HepG2 (cell line): ENCODE data around the gene BPIFB6. TPM values are rescaled to one million over a fixed set of nuclear protein-coding genes. Genes with fewer than 3 reads are reported as not detected.

Experiments used
- ATAC-seq: fragments of 200-7000 bp; cut with Tn5 transposase; 3 replicates; pipeline ENCODE4 v1.9.1; 2020; ENCODE audit warnings: mild to moderate bottlenecking, moderate library complexity
- BruUV-seq: library from RNA; stranded (reverse); fragments of 400-500 nt; replicated peaks from 2 replicates; lab custom pipeline; 2021; lab: Mats Ljungman, UMichigan
- CTCF ChIA-PET: fragments of 300-600 bp; formaldehyde crosslinking; extraction: SDS; loops from one replicate; lab custom pipeline; 2021; ENCODE audit warnings: low total read pairs, inconsistent platforms, low intra/inter-chr PET ratio; lab: Yijun Ruan, JAX
- POLR2A ChIA-PET: fragments of 350-600 bp; sonication (Branson Sonifier 250); formaldehyde crosslinking; loops from one replicate; lab custom pipeline; 2020; ENCODE audit warnings: antibody characterized with exemption, inconsistent platforms; lab: Yijun Ruan, JAX
- DNase-seq: peaks from one replicate; pipeline ENCODE4 v3.0.0-alpha.2; 2015; ENCODE audit warnings: low spot score
- FAIRE-seq: peaks from 3 replicates; lab custom pipeline; 2011; peaks lifted over from hg19 to GRCh38; lab: Jason Lieb, UNC
- H2AFZ ChIP-seq: one replicate; pipeline ENCODE4 v1.6.1; 2011; ENCODE audit warnings: low read length, inconsistent platforms
- H3K27ac ChIP-seq: fragments of 300-600 bp; 3 replicates; pipeline ENCODE4 v1.8.0; 2011; ENCODE audit warnings: mixed run types, mild to moderate bottlenecking, mixed read lengths, low read length, inconsistent platforms; ENCODE audit not compliant: insufficient read depth; ENCODE audit errors: extremely low read length
- H3K27me3 ChIP-seq, 2 experiments: fragments of 200-600 bp in 1 of 2; 2 replicates in 1 of 2; 3 replicates in 1 of 2; pipeline versions ENCODE4 v1.6.0 to v1.8.0; 2011; ENCODE audit warnings: low read length in 2 of 2, mild to moderate bottlenecking in 2 of 2, moderate library complexity in 2 of 2, inconsistent platforms in 1 of 2; ENCODE audit not compliant: insufficient read depth in 2 of 2, control insufficient read depth in 1 of 2
- H3K36me3 ChIP-seq, 2 experiments: fragments of 200-600 bp in 1 of 2; replicated peaks in 1 of 2; 2 replicates in 1 of 2; 3 replicates in 1 of 2; pipeline versions ENCODE4 v1.5.1 to v1.8.0; 2011; ENCODE audit warnings: low read length in 2 of 2, inconsistent platforms in 1 of 2; ENCODE audit not compliant: insufficient read depth in 2 of 2, control insufficient read depth in 1 of 2
- H3K4me1 ChIP-seq: 2 replicates; pipeline ENCODE4 v1.5.1; 2012; ENCODE audit warnings: low read length, inconsistent platforms; ENCODE audit not compliant: insufficient read depth
- H3K4me2 ChIP-seq: 2 replicates; pipeline ENCODE4 v1.6.0; 2011; ENCODE audit warnings: low read depth, low read length, inconsistent platforms
- H3K4me3 ChIP-seq, 3 experiments: fragments of 200-600 bp in 1 of 3; sonication (generic), shearing (Covaris generic) in 1 of 3; replicated peaks in 1 of 3; 2 replicates each; pipeline ENCODE4 v1.5.1; 2011 to 2016; ENCODE audit warnings: low read length in 3 of 3, inconsistent platforms in 2 of 3, low read depth in 2 of 3, mild to moderate bottlenecking in 2 of 3, control low read depth in 1 of 3, mixed read lengths in 1 of 3; ENCODE audit not compliant: insufficient read depth in 1 of 3
- H3K79me2 ChIP-seq: one replicate; pipeline ENCODE4 v1.6.1; 2011; ENCODE audit warnings: low read length, inconsistent platforms; ENCODE audit not compliant: insufficient read depth
- H3K9ac ChIP-seq: 2 replicates; pipeline ENCODE4 v1.6.0; 2011; ENCODE audit warnings: mild to moderate bottlenecking, low read depth, low read length, inconsistent platforms; ENCODE audit not compliant: insufficient read depth
- H3K9me3 ChIP-seq: 2 replicates; pipeline ENCODE4 v1.5.1; 2012; ENCODE audit warnings: mild to moderate bottlenecking, low read length
- H4K20me1 ChIP-seq: 2 replicates; pipeline ENCODE4 v1.6.0; 2011; ENCODE audit warnings: inconsistent platforms, mild to moderate bottlenecking, low read length, moderate library complexity; ENCODE audit not compliant: insufficient read depth
- CEBPG ChIP-seq: IDR thresholded peaks from 2 replicates; pipeline ENCODE4 v1.6.1; 2016
- FOXA1 ChIP-seq, 2 experiments: fragments of 450-650 bp in 1 of 2; sonication (generic) in 1 of 2; formaldehyde crosslinking in 1 of 2; IDR thresholded peaks; 2 replicates each; pipeline versions ENCODE4 v1.4.0 to v1.6.1; 2016 to 2020; ENCODE audit warnings: missing genetic modification reagents in 1 of 2
- FOXK1 ChIP-seq: sonication (generic); formaldehyde crosslinking; IDR thresholded peaks from 2 replicates; pipeline ENCODE4 v1.4.0; 2020; ENCODE audit warnings: low read depth, missing genetic modification reagents, borderline replicate concordance
- HNRNPL ChIP-seq: fragments of 200-400 bp; formaldehyde crosslinking; IDR thresholded peaks from 2 replicates; pipeline ENCODE4 v1.6.1; 2017; ENCODE audit warnings: mild to moderate bottlenecking, low read depth, low read length
- POLR2G ChIP-seq: fragments of 200-400 bp; formaldehyde crosslinking; IDR thresholded peaks from 2 replicates; pipeline ENCODE4 v1.6.1; 2018; ENCODE audit warnings: mild to moderate bottlenecking, low read depth, low read length, moderate library complexity
- SMAD9 ChIP-seq: sonication (generic); formaldehyde crosslinking; IDR thresholded peaks from 2 replicates; pipeline ENCODE4 v1.5.1; 2020; ENCODE audit warnings: mild to moderate bottlenecking, missing genetic modification reagents
- SOX13 ChIP-seq, 3 experiments: fragments of 450-650 bp in 1 of 3; sonication (generic) in 1 of 3; formaldehyde crosslinking in 1 of 3; IDR thresholded peaks in 2 of 3; conservative IDR thresholded peaks in 1 of 3; 2 replicates each; pipeline versions ENCODE4 v1.5.0 to v1.6.1; 2016 to 2020; ENCODE audit warnings: antibody characterized with exemption in 1 of 3, mild to moderate bottlenecking in 1 of 3, missing compliant biosample characterization in 1 of 3, missing genetic modification reagents in 1 of 3, moderate library complexity in 1 of 3
- SP2 ChIP-seq: sonication (generic); formaldehyde crosslinking; IDR thresholded peaks from 2 replicates; pipeline ENCODE4 v1.5.1; 2020; ENCODE audit warnings: mild to moderate bottlenecking, missing genetic modification reagents
- ZKSCAN1 ChIP-seq: fragments of 150-350 bp; IDR thresholded peaks from 2 replicates; pipeline ENCODE4 v1.6.1; 2014; ENCODE audit warnings: low read length
- ZNF619 ChIP-seq: sonication (generic); formaldehyde crosslinking; IDR thresholded peaks from 2 replicates; pipeline ENCODE4 v1.4.0; 2020; ENCODE audit warnings: mild to moderate bottlenecking, missing genetic modification reagents
- ZNF629 ChIP-seq: sonication (generic); formaldehyde crosslinking; conservative IDR thresholded peaks from 2 replicates; pipeline ENCODE4 v1.5.0; 2020; ENCODE audit warnings: missing genetic modification reagents
- WGBS: methylation state at CpG from one replicate; pipeline ENCODE4 v1.1.6; 2017; ENCODE audit warnings: low lambda C conversion rate; 5-methylcytosine and 5-hydroxymethylcytosine counted together
- in situ Hi-C: cut with HindIII; loops from 2 replicates; pipeline ENCODE4 v1.10.0; 2017; ENCODE audit warnings: low pct_unique_long_range_greater_than_20kb; ENCODE audit not compliant: extremely low pct_ligation_motif_present
- intact Hi-C: fragments of 100-400 bp; cut with micrococcal nuclease; formaldehyde crosslinking; loops from one replicate; pipeline ENCODE4 v1.10.0; 2022; ENCODE audit not compliant: unreplicated experiment
- polyA plus RNA-seq, 8 experiments: library from polyadenylated mRNA; depleted of rRNA in 3 of 8; stranded (reverse) in 7 of 8; unstranded in 1 of 8; fragments of >200 nt; fragmentation: Illumina TruSeq in 4 of 8; extraction: Trizol in 4 of 8; gene quantifications; 2 replicates each; pipeline versions ENCODE4 v1.2.1 to v1.2.3, GENCODE V29; 2011 to 2016; ENCODE audit warnings: low read depth in 4 of 8, missing spikeins in 1 of 8, mixed read lengths in 1 of 8; ENCODE audit not compliant: insufficient read depth in 1 of 8
- total RNA-seq, 5 experiments: library from RNA; depleted of rRNA; stranded (reverse); fragments of >200 nt; fragmentation: Illumina TruSeq; extraction: Trizol; gene quantifications; 2 replicates each; pipeline ENCODE4 v1.2.3, GENCODE V29; 2016; ENCODE audit warnings: low read depth in 1 of 5
- TF ChIP-seq, protein P1 (sequence below): sonication (generic); formaldehyde crosslinking; IDR thresholded peaks from 2 replicates; pipeline ENCODE4 v1.4.0; 2020; ENCODE audit warnings: missing genetic modification reagents
- TF ChIP-seq, protein P2 (sequence below): sonication (generic); formaldehyde crosslinking; IDR thresholded peaks from 2 replicates; pipeline ENCODE4 v1.5.0; 2020; ENCODE audit warnings: mild to moderate bottlenecking, missing genetic modification reagents, moderate library complexity
- TF ChIP-seq, protein P3 (sequence below): sonication (generic); formaldehyde crosslinking; IDR thresholded peaks from 2 replicates; pipeline ENCODE4 v1.9.0; 2021; ENCODE audit warnings: missing genetic modification reagents, mild to moderate bottlenecking, borderline replicate concordance
- TF ChIP-seq, protein P4 (sequence below): sonication (generic); formaldehyde crosslinking; conservative IDR thresholded peaks from 2 replicates; pipeline ENCODE4 v1.8.0; 2022; ENCODE audit warnings: missing genetic modification reagents

Gene BPIFB6
- total and polyA plus RNA-seq, 2 of the 13 experiments (the other 11 are each of a cell fraction or from before 2014, with no cell fraction given), result 0.13 to 1.7 TPM

DNA sequence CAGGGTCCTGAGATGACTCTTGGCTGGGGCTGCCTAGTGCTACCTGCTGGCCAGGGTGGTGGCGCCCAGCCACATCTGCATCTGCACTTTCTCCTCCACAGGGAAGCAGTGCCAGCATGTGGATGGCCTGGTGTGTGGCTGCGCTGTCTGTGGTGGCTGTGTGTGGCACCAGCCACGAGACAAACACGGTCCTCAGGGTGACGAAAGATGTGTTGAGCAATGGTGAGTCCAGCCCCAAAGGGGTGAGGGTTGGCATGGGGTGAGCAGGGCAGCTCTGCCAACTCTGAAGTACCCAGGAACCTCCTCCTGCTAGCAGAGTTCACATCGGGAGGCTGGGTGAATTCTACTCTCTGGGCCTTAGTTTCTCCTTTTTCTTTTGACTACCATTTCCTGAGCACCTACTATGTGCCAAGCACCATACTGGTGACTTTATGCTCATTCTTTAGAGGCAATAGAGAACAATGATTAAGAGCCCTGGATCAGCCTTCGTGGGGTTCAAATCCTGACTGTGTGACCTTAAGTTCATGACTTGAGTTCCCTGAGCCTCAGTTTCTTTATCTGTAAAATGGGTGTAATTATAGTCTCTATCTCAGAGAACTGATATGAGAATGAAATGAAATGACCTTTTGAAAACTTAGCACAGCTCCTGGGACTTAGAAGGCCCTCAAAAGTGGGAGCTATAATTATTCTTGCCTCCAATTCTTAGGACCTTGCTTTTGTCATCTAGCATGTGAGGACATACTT is 50.1 kb downstream of the BPIFB6 start:
- CTCF ChIA-PET, result no interaction called here
- Histone ChIP-seq H3K36me3 (no peaks in the 10 kb centered on the region), H4K20me1 (no peaks in the 10 kb centered on the region), H3K27me3 (peaks cover 0 to 18% of the 10 kb centered on the region in 2 experiments; a peak in 3 of 5 replicates), H3K79me2 (no peaks in the 10 kb centered on the region)
- WGBS, result 32% methylated on average over 6 of the region's 7 CpGs
- POLR2A ChIA-PET, result no interaction called here
- no peak for ATAC-seq
- intact Hi-C loops, result no loop called here
- TF ChIP-seq SP2 (CRISPR knock-in tag) (no peak), HNRNPL (peak; percentile 74; the same call in 1 of the 2 replicates), POLR2G (no peak), ZKSCAN1 (peak; percentile 84), ZNF619 (no peak), SMAD9 (CRISPR knock-in tag) (no peak), FOXK1 (no peak), CEBPG (CRISPR knock-in tag) (no peak), ZNF629 (CRISPR knock-in tag) (peak; percentile 66; the same call in 1 of the 2 replicates), SOX13 (IDR thresholded peaks at IDR 0.05) (no peak), SOX13 (CRISPR knock-in tag; conservative IDR thresholded peaks at IDR 0.05 in 1 of 2, IDR thresholded peaks at IDR 0.05 in 1 of 2) (no peak), FOXA1 (IDR thresholded peaks at IDR 0.05) (no peak), FOXA1 (CRISPR knock-in tag; IDR thresholded peaks at IDR 0.05) (no peak)
- TF ChIP-seq, protein P1, sequence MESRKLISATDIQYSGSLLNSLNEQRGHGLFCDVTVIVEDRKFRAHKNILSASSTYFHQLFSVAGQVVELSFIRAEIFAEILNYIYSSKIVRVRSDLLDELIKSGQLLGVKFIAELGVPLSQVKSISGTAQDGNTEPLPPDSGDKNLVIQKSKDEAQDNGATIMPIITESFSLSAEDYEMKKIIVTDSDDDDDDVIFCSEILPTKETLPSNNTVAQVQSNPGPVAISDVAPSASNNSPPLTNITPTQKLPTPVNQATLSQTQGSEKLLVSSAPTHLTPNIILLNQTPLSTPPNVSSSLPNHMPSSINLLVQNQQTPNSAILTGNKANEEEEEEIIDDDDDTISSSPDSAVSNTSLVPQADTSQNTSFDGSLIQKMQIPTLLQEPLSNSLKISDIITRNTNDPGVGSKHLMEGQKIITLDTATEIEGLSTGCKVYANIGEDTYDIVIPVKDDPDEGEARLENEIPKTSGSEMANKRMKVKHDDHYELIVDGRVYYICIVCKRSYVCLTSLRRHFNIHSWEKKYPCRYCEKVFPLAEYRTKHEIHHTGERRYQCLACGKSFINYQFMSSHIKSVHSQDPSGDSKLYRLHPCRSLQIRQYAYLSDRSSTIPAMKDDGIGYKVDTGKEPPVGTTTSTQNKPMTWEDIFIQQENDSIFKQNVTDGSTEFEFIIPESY, result peak; percentile 17; the same call in 1 of the 2 replicates
- TF ChIP-seq, protein P2, sequence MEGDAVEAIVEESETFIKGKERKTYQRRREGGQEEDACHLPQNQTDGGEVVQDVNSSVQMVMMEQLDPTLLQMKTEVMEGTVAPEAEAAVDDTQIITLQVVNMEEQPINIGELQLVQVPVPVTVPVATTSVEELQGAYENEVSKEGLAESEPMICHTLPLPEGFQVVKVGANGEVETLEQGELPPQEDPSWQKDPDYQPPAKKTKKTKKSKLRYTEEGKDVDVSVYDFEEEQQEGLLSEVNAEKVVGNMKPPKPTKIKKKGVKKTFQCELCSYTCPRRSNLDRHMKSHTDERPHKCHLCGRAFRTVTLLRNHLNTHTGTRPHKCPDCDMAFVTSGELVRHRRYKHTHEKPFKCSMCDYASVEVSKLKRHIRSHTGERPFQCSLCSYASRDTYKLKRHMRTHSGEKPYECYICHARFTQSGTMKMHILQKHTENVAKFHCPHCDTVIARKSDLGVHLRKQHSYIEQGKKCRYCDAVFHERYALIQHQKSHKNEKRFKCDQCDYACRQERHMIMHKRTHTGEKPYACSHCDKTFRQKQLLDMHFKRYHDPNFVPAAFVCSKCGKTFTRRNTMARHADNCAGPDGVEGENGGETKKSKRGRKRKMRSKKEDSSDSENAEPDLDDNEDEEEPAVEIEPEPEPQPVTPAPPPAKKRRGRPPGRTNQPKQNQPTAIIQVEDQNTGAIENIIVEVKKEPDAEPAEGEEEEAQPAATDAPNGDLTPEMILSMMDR (CRISPR knock-in tag), result 0 out of 2 replicates have a peak, but pooled peaks have one; percentile 6
- TF ChIP-seq, protein P3, sequence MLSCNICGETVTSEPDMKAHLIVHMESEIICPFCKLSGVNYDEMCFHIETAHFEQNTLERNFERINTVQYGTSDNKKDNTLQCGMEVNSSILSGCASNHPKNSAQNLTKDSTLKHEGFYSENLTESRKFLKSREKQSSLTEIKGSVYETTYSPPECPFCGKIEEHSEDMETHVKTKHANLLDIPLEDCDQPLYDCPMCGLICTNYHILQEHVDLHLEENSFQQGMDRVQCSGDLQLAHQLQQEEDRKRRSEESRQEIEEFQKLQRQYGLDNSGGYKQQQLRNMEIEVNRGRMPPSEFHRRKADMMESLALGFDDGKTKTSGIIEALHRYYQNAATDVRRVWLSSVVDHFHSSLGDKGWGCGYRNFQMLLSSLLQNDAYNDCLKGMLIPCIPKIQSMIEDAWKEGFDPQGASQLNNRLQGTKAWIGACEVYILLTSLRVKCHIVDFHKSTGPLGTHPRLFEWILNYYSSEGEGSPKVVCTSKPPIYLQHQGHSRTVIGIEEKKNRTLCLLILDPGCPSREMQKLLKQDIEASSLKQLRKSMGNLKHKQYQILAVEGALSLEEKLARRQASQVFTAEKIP, result no peak
- TF ChIP-seq, protein P4, sequence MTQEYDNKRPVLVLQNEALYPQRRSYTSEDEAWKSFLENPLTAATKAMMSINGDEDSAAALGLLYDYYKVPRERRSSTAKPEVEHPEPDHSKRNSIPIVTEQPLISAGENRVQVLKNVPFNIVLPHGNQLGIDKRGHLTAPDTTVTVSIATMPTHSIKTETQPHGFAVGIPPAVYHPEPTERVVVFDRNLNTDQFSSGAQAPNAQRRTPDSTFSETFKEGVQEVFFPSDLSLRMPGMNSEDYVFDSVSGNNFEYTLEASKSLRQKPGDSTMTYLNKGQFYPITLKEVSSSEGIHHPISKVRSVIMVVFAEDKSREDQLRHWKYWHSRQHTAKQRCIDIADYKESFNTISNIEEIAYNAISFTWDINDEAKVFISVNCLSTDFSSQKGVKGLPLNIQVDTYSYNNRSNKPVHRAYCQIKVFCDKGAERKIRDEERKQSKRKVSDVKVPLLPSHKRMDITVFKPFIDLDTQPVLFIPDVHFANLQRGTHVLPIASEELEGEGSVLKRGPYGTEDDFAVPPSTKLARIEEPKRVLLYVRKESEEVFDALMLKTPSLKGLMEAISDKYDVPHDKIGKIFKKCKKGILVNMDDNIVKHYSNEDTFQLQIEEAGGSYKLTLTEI, result no peak
- TF ChIP-seq, all 625 proteins: peak for 5
- Histone ChIP-seq H3K9me3 (no peaks in the 10 kb centered on the region), H3K4me1 (no peaks in the 10 kb centered on the region), H3K9ac (no peak overlapping the region), H2AFZ (no peak overlapping the region), H3K27ac (no peak overlapping the region), H3K4me2 (no peak overlapping the region), H3K4me3 (no peak overlapping the region)
- in situ Hi-C loops, result no loop called here
- BruUV-seq, result no TSS peak
- FAIRE-seq (no peak), DNase-seq (no peak)
